Measurements from ENCODE around the gene MRS2.

DNA sequence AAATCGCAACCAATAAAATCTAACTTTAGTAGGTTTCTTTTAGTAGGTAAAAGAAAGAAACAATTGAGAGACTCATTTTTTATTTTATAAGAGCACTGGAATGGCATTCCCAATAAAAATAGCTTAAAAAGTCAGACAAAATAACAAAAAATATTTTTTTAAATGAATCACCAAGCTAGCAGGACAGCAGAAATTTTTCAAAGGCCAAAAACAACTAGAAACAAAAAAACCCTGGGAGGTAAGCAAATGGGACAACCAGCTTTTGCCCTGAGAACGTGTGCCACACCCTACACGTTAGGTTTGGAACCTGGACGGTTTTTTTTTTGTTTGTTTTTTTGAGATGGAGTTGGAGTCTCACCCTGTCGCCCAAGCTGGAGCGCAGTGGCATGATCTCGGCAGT lies 67.1 kb downstream of the MRS2 start:
- TF ChIP-seq, protein P1, sequence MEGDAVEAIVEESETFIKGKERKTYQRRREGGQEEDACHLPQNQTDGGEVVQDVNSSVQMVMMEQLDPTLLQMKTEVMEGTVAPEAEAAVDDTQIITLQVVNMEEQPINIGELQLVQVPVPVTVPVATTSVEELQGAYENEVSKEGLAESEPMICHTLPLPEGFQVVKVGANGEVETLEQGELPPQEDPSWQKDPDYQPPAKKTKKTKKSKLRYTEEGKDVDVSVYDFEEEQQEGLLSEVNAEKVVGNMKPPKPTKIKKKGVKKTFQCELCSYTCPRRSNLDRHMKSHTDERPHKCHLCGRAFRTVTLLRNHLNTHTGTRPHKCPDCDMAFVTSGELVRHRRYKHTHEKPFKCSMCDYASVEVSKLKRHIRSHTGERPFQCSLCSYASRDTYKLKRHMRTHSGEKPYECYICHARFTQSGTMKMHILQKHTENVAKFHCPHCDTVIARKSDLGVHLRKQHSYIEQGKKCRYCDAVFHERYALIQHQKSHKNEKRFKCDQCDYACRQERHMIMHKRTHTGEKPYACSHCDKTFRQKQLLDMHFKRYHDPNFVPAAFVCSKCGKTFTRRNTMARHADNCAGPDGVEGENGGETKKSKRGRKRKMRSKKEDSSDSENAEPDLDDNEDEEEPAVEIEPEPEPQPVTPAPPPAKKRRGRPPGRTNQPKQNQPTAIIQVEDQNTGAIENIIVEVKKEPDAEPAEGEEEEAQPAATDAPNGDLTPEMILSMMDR (IDR thresholded peaks at IDR 0.05): no peak
- no peak for TF ChIP-seq EZH2 (IDR thresholded peaks at IDR 0.05)
